Uterus (tissue), 4 donors: ENCODE measurements around the gene MCTS1. TPM values are rescaled to one million over a fixed set of nuclear protein-coding genes. Genes with fewer than 3 reads are reported as not detected.
A peak's percentile ranks its signal among the peaks of the same experiment; 100 is the strongest.
"Not testable (repeated sequence)": the region's sequence is repeated elsewhere in the genome, so short reads cannot be mapped to it uniquely, and the experiment has no call there.

Source experiments
- DNase-seq, 2 donors: peaks; one replicate each; pipeline ENCODE4 v3.0.0-alpha.2; 2019 to 2020
- H3K27ac ChIP-seq, 2 donors: fragments of 200-600 bp; sonication (generic); 1 replicate in 1 of 2; 2 replicates in 1 of 2; pipeline ENCODE4 v1.5.1; 2016 to 2018
- H3K27me3 ChIP-seq, 2 donors: fragments of 200-600 bp; sonication (generic); one replicate each; pipeline ENCODE4 v1.5.1; 2018 to 2019; ENCODE audit warnings: control low read depth in 1 of 2
- H3K36me3 ChIP-seq, 2 donors: fragments of 200-600 bp; sonication (generic); one replicate each; pipeline ENCODE4 v1.5.1; 2019; ENCODE audit warnings: control low read depth in 1 of 2
- H3K4me1 ChIP-seq, 2 donors: fragments of 200-600 bp; sonication (generic); one replicate each; pipeline ENCODE4 v1.5.1; 2018 to 2019; ENCODE audit warnings: control low read depth in 1 of 2
- H3K4me3 ChIP-seq, 2 donors: fragments of 200-600 bp; sonication (generic); 1 replicate in 1 of 2; 2 replicates in 1 of 2; pipeline ENCODE4 v1.5.1; 2018 to 2019; ENCODE audit warnings: mild to moderate bottlenecking in 1 of 2
- H3K9me3 ChIP-seq, 2 donors: fragments of 200-600 bp; sonication (generic); one replicate each; pipeline ENCODE4 v1.5.1; 2019; ENCODE audit warnings: control low read depth in 1 of 2
- POLR2A ChIP-seq, 2 donors: fragments of 450-650 bp; IDR thresholded peaks; one replicate each; pipeline ENCODE4 v1.6.1; 2016; ENCODE audit warnings: antibody characterized with exemption in 2 of 2, mild to moderate bottlenecking in 1 of 2, moderate library complexity in 1 of 2
- intact Hi-C: fragments of 100-400 bp; cut with DNase I; formaldehyde crosslinking; loops from one replicate; pipeline ENCODE4 v1.15.1; 2023; ENCODE audit warnings: low total_unique reads
- total RNA-seq, 4 donors: library from RNA; depleted of rRNA in 3 of 4; stranded (reverse); fragments of >200 nt in 3 of 4; gene quantifications; one replicate each; pipeline versions ENCODE4 v1.1.0 to v1.2.4, GENCODE V29; 2014 to 2023
- TF ChIP-seq, protein P1 (sequence below), 4 experiments: fragments of 200-600 bp in 2 of 4; fragments of 450-650 bp in 2 of 4; sonication (generic) in 2 of 4; IDR thresholded peaks; one replicate each; pipeline ENCODE4 v1.5.1; 2016 to 2019; ENCODE audit warnings: antibody characterized with exemption in 4 of 4, mild to moderate bottlenecking in 2 of 4, moderate library complexity in 1 of 4
- donor health status: DM: yes; HTN: yes; CAD: no.

MCTS1 gene
- total RNA-seq, 4 donors from 2014 or later = 9.0 to 36.1 (median 22.6) TPM

DNA sequence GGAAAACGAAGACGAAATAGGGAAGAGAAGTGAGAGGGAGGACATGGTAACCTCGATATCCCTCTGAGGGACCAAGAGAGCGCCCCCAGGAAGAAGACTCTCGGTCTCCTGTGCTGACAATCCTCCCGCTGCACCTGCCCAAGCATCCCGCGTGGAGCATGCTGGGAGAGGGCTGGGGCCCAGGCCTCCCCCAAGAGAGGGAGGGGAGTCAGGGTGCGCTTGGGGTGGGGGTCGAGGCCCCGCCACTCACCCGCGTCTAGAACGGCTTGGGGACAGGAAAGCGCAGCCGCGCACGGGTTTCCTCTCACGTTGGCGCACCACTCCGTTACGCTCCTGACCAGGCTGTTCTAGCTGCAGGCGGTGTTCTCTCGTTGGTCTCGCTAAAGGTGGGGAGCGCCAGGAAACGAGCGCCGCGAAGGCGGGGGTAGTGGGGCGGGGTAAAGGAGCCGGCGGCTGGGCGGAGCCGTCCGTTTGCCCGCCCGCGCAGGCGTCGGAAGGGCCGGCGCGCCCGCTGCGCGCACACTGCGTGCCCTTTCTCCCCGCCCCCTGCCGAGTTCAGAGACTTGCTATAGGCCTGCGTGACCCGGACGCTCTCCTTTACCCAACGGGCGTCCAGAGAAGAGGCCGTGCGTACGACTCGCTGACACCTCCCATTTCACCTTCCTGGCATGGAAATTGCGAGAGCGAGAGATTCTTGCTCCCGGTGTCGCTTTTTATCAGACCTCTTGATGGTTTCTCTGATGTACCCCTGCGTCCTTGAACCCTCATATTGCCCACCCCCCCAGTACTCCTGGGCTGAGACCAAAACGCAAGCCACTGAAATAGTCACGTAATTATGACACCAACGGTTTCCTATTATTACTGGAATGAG lies 26.0 kb downstream of the MCTS1 start, which contains the start of gene C1GALT1C1:
C1GALT1C1 (minus strand) TSS at position 388 of the 871 bp plus-strand sequence. CDS start 2,888 bp downstream, outside the sequence.
- H3K36me3 ChIP-seq = no peaks in the 10 kb centered on the region
- no peaks in the 10 kb centered on the region for H3K9me3 ChIP-seq
- H3K27me3 ChIP-seq = no peaks in the 10 kb centered on the region
- peak within 1 kb of the TSS; percentile 72 to 74 for H3K4me3 ChIP-seq
- H3K4me1 ChIP-seq = no peaks in the 10 kb centered on the region
- TF ChIP-seq POLR2A (IDR thresholded peaks at IDR 0.05) = peak in 1 of 2 donors; percentile 49
- TF ChIP-seq, protein P1, sequence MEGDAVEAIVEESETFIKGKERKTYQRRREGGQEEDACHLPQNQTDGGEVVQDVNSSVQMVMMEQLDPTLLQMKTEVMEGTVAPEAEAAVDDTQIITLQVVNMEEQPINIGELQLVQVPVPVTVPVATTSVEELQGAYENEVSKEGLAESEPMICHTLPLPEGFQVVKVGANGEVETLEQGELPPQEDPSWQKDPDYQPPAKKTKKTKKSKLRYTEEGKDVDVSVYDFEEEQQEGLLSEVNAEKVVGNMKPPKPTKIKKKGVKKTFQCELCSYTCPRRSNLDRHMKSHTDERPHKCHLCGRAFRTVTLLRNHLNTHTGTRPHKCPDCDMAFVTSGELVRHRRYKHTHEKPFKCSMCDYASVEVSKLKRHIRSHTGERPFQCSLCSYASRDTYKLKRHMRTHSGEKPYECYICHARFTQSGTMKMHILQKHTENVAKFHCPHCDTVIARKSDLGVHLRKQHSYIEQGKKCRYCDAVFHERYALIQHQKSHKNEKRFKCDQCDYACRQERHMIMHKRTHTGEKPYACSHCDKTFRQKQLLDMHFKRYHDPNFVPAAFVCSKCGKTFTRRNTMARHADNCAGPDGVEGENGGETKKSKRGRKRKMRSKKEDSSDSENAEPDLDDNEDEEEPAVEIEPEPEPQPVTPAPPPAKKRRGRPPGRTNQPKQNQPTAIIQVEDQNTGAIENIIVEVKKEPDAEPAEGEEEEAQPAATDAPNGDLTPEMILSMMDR (IDR thresholded peaks at IDR 0.05) = no peak
- DNase-seq = peak; percentile 91 to 92
- intact Hi-C loops = no loop called here
- H3K27ac ChIP-seq = peak within 1 kb of the TSS; percentile 87 to 90

DNA sequence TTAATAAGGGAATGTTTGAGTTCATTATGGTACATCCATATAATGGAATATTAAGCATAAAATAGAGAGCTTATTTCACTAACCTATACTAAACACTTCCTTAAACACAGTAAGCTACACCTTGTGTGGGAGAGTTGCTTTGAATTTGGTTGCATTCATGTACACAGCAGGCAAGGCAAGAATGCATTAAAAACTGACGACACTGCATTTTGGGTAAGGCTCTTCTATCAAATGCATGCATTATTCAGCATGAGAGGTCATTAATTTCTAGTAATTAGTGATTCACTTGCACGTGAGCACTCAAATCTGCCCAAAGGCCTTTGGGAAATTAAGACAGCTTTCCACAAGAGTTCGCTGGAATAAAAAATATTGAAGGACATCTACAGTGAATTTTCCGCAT lies 34.7 kb downstream of the MCTS1 start:
- H3K9me3 ChIP-seq = no peaks in the 10 kb centered on the region
- H3K27ac ChIP-seq = no peak overlapping the region
- intact Hi-C loops = no loop called here
- DNase-seq = no peak
- H3K36me3 ChIP-seq = no peaks in the 10 kb centered on the region
- H3K4me3 ChIP-seq = no peak overlapping the region
- H3K4me1 ChIP-seq = no peaks in the 10 kb centered on the region
- TF ChIP-seq POLR2A (IDR thresholded peaks at IDR 0.05) = no peak
- TF ChIP-seq, protein P1 (IDR thresholded peaks at IDR 0.05) = no peak
- no peaks in the 10 kb centered on the region for H3K27me3 ChIP-seq

DNA sequence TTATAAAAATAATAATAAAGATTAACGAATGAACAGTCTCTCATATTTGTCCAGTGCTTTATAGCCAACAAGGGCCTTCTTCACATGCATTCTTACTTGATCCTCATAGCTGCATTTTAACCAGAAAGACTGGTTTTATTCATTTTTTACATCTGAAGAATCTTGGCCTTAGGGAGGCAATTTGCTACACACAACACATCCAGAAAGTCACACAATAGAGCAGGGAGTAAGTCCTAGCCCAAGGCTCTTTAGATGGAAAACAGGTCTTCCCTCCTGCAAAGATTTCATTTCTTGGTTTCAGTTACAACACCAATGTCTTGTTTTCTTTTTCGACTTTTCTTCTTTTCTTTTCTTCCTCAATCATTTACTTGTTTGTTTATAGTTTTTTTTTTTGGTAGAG lies 39.0 kb downstream of the MCTS1 start:
- Histone ChIP-seq H3K4me1 (no peaks in the 10 kb centered on the region), H3K9me3 (no peaks in the 10 kb centered on the region), H3K27me3 (no peaks in the 10 kb centered on the region), H3K27ac (no peak overlapping the region), H3K4me3 (no peak overlapping the region), H3K36me3 (no peaks in the 10 kb centered on the region)
- intact Hi-C loops = no loop called here
- DNase-seq = no peak
- TF ChIP-seq POLR2A (IDR thresholded peaks at IDR 0.05) = no peak
- TF ChIP-seq, protein P1 (IDR thresholded peaks at IDR 0.05) = no peak

DNA sequence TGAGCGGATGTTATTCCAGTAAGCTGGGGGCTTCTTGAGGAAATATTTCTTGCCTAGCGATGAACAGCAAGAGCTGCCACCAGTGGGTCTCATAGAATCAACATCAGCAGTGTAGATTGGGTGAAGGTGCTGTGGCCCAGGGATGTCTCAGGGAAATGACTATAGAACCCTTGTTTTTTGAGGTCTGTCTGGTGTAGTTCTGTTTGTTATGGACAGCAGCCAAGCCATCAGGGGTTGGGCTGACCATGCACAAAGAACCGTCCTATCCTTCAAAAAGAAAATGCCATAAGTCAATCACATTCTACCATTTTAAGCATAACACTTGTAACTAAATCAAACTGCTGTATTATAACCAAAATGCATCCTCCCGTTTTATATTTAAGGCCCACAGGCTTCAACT lies 43.2 kb downstream of the MCTS1 start:
- Histone ChIP-seq H3K36me3 (no peaks in the 10 kb centered on the region), H3K27me3 (no peaks in the 10 kb centered on the region), H3K9me3 (no peaks in the 10 kb centered on the region), H3K27ac (no peak overlapping the region), H3K4me3 (no peak overlapping the region), H3K4me1 (no peaks in the 10 kb centered on the region)
- intact Hi-C loops = no loop called here
- TF ChIP-seq, protein P1 (IDR thresholded peaks at IDR 0.05) = no peak
- no peak for TF ChIP-seq POLR2A (IDR thresholded peaks at IDR 0.05)
- DNase-seq = no peak

DNA sequence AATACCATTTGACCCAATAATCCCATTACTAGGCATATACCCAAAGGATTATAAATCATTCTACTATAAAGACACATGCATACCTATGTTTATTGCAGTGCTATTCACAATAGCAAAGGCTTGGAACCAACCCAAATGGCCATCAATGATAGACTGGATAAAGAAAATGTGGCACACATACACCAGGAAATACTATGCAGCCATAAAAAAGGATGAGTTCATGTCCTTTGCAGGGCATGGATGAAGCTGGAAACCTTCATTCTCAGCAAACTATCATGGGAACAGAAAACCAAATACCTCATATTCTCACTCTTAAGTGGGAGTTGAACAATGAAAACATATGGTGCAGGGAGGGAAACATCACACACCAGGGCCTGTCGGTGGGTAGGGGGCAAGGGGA lies 48.4 kb downstream of the MCTS1 start:
- H3K4me3 ChIP-seq, H3K27me3 ChIP-seq, H3K9me3 ChIP-seq, H3K27ac ChIP-seq, intact Hi-C loops, DNase-seq, H3K4me1 ChIP-seq, H3K36me3 ChIP-seq: not testable (repeated sequence)
